Measurements from ENCODE around the gene CEP112. TPM values are rescaled to one million over a fixed set of nuclear protein-coding genes. Genes with fewer than 3 reads are reported as not detected.

Gene CEP112
- total RNA-seq, 1 experiment from 2014 or later = 6.1 TPM

- TF ChIP-seq NFE2L1 (CRISPR knock-in tag; IDR thresholded peaks at IDR 0.05) = no peak
- no peak for TF ChIP-seq ATF6 (CRISPR knock-in tag; IDR thresholded peaks at IDR 0.05)
Observed at GRCh38 chr17:66203274-66204015, 11.5 kb upstream of the CEP112 start (continued).

DNA sequence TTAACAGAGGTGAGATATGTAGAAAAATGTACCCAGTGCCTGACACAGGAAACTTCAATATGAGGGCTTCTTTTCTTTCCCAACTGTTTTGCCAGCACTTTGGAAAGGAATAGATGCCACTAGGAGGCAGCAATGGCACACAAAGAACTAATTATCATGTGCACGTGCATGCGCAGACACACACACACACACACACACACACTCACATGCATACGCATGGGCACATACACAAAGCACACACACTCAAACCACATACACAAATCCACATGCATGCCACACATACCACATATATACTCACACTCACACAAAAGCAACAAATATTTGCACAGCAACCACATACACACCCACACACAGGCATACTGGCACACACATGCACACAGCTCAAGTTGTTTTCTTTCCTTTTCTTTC, 8.8 kb upstream of the CEP112 start:
- H3K36me3 Mint-ChIP-seq = no peaks in the 10 kb centered on the region
- 0 out of 2 replicates have a peak, but pooled peaks have one; percentile 40 for TF ChIP-seq FOXK1 (CRISPR knock-in tag; IDR thresholded peaks at IDR 0.05)
- peak; percentile 24; the same call in 1 of the 2 replicates for TF ChIP-seq TEAD1 (CRISPR knock-in tag; IDR thresholded peaks at IDR 0.05)
- TF ChIP-seq PREB (CRISPR knock-in tag; IDR thresholded peaks at IDR 0.05; ENCODE audit: borderline replicate concordance) = no peak
- no peak for TF ChIP-seq KAT7 (CRISPR knock-in tag; IDR thresholded peaks at IDR 0.05; ENCODE audit: borderline replicate concordance)
- TF ChIP-seq SOX15 (CRISPR knock-in tag; IDR thresholded peaks at IDR 0.05) = no peak
- peak; percentile 63; the same call in 1 of the 2 replicates for TF ChIP-seq NFE2L1 (CRISPR knock-in tag; IDR thresholded peaks at IDR 0.05)
- no peak for TF ChIP-seq ATF3 (CRISPR knock-in tag; conservative IDR thresholded peaks at IDR 0.05)
- no peak for TF ChIP-seq ATF6 (CRISPR knock-in tag; IDR thresholded peaks at IDR 0.05)
- no peak for TF ChIP-seq SMAD4 (CRISPR knock-in tag; IDR thresholded peaks at IDR 0.05)
- TF ChIP-seq CREB1 (CRISPR knock-in tag; IDR thresholded peaks at IDR 0.05) = no peak
- TF ChIP-seq, protein P1, sequence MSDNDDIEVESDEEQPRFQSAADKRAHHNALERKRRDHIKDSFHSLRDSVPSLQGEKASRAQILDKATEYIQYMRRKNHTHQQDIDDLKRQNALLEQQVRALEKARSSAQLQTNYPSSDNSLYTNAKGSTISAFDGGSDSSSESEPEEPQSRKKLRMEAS (CRISPR knock-in tag; IDR thresholded peaks at IDR 0.05) = peak; percentile 58; the same call in 1 of the 2 replicates
- no peak for TF ChIP-seq PRDM15 (CRISPR knock-in tag; IDR thresholded peaks at IDR 0.05)
- no peak for TF ChIP-seq CBFB (CRISPR knock-in tag; IDR thresholded peaks at IDR 0.05; ENCODE audit: low read depth)
- TF ChIP-seq RELA (CRISPR knock-in tag; IDR thresholded peaks at IDR 0.05; ENCODE audit: borderline replicate concordance) = no peak
- TF ChIP-seq, protein P2, sequence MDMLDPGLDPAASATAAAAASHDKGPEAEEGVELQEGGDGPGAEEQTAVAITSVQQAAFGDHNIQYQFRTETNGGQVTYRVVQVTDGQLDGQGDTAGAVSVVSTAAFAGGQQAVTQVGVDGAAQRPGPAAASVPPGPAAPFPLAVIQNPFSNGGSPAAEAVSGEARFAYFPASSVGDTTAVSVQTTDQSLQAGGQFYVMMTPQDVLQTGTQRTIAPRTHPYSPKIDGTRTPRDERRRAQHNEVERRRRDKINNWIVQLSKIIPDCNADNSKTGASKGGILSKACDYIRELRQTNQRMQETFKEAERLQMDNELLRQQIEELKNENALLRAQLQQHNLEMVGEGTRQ (CRISPR knock-in tag; IDR thresholded peaks at IDR 0.05) = peak; percentile 35
- TF ChIP-seq CTCF (IDR thresholded peaks at IDR 0.05) = peak; percentile 41; the same call in 1 of the 2 replicates
- no peak for TF ChIP-seq ZNF121 (CRISPR knock-in tag; IDR thresholded peaks at IDR 0.05)
- POLR2A ChIA-PET = no interaction called here
- H3K4me3 Mint-ChIP-seq = no peak overlapping the region
- peaks cover 3% of the 10 kb centered on the region; the same call in 1 of the 2 replicates for H3K27me3 Mint-ChIP-seq (ENCODE audit: low read depth)
- H3K9me3 Mint-ChIP-seq = peaks cover 11% of the 10 kb centered on the region
- ATAC-seq (peak; percentile 62), DNase-seq (ENCODE audit: low spot score) (peak; percentile 48)
- CTCF ChIA-PET = interaction anchor here (0.7 to 3.0 kb wide), 12 partner anchors 9 to 527 kb away, joined by 3 to 31 read pairs (median 4); no protein-coding TSS in a partner anchor
- no peak overlapping the region for H3K27ac Mint-ChIP-seq
- peaks cover 4% of the 10 kb centered on the region for H3K4me1 Mint-ChIP-seq

Data from WTC11 (cell line).